Ishikawa (cell line): Measurements from ENCODE around the gene ARMC3.

ENCODE experiments used
- CEBPB ChIP-seq: IDR thresholded peaks from 2 replicates; pipeline ENCODE4 v1.6.1; 2012
- CREB1 ChIP-seq: IDR thresholded peaks from 2 replicates; pipeline ENCODE4 v1.6.1; 2012; ENCODE audit warnings: low read depth
- EGR1 ChIP-seq: IDR thresholded peaks from 2 replicates; pipeline ENCODE4 v1.6.1; 2012
- EP300 ChIP-seq: IDR thresholded peaks from 2 replicates; pipeline ENCODE4 v1.6.1; 2012; ENCODE audit warnings: borderline replicate concordance
- FOXM1 ChIP-seq: IDR thresholded peaks from 2 replicates; pipeline ENCODE4 v1.6.1; 2012; ENCODE audit warnings: low read depth, borderline replicate concordance
- NFIC ChIP-seq: IDR thresholded peaks from 2 replicates; pipeline ENCODE4 v1.6.1; 2012
- RAD21 ChIP-seq: IDR thresholded peaks from 2 replicates; pipeline ENCODE4 v1.6.1; 2012; ENCODE audit warnings: low read depth
- TAF1 ChIP-seq: IDR thresholded peaks from 2 replicates; pipeline ENCODE4 v1.6.1; 2012; ENCODE audit warnings: low read depth, mild to moderate bottlenecking
- TCF12 ChIP-seq: IDR thresholded peaks from 2 replicates; pipeline ENCODE4 v1.6.1; 2012; ENCODE audit warnings: low read depth
- TEAD4 ChIP-seq: IDR thresholded peaks from 2 replicates; pipeline ENCODE4 v1.6.1; 2012
- YY1 ChIP-seq: IDR thresholded peaks from 2 replicates; pipeline ENCODE4 v1.6.1; 2012; ENCODE audit warnings: low read depth
- ZBTB7A ChIP-seq: IDR thresholded peaks from 2 replicates; pipeline ENCODE4 v1.6.1; 2012; ENCODE audit warnings: low read depth
- TF ChIP-seq, protein P1 (sequence below): IDR thresholded peaks from 2 replicates; pipeline ENCODE4 v1.6.1; 2012
- TF ChIP-seq, protein P2 (sequence below): IDR thresholded peaks from 2 replicates; pipeline ENCODE4 v1.6.1; 2012; ENCODE audit warnings: low read depth, mild to moderate bottlenecking
- TF ChIP-seq, protein P3 (sequence below): IDR thresholded peaks from 2 replicates; pipeline ENCODE4 v1.6.1; 2012

Gene ARMC3

DNA sequence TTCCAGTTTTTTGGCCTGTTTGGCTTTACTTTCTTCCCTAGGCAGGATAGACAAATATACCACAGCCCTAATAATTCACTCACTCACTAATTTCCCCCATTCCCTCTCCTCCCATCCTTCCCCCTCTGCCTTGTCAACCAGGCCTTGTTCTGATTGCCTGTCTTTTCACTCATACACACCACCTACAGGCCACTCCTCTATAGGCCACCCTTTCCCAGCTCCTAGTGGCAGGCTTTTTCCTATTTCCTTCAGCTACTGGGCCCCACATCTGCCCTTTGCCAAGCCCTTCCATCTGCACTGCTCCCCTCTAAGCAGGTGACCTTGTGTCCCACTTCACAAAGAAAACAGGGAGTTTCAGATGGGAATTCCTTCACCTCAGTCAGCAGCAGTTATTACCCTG, 107.7 kb downstream of the ARMC3 start:
- TF ChIP-seq, protein P1, sequence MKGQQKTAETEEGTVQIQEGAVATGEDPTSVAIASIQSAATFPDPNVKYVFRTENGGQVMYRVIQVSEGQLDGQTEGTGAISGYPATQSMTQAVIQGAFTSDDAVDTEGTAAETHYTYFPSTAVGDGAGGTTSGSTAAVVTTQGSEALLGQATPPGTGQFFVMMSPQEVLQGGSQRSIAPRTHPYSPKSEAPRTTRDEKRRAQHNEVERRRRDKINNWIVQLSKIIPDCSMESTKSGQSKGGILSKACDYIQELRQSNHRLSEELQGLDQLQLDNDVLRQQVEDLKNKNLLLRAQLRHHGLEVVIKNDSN, result no peak
- TF ChIP-seq TEAD4 (no peak), NFIC (no peak), EGR1 (no peak), TAF1 (no peak), YY1 (no peak), TCF12 (no peak), RAD21 (no peak), EP300 (no peak), CREB1 (no peak), FOXM1 (no peak)

DNA sequence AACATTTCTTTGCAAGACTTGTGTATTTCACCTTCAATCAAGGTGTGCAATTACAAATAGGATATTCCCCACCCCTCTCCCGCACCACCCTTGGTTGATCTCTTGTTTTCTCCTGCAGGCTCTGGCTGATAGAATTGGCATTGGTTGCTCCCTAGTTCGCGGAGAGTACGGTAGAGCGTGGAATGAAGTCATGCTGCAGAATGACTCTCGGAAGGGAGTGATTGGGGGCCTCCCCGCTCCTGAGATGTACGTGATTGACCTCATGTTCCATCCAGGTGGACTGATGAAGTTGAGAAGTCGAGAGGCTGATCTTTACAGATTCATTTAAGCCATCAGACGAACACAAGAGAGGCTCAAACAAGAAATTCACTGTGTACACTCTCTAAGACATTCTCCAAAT, 109.3 kb downstream of the ARMC3 start:
- TF ChIP-seq RAD21 (no peak), NFIC (no peak), CEBPB (no peak), CREB1 (no peak)

DNA sequence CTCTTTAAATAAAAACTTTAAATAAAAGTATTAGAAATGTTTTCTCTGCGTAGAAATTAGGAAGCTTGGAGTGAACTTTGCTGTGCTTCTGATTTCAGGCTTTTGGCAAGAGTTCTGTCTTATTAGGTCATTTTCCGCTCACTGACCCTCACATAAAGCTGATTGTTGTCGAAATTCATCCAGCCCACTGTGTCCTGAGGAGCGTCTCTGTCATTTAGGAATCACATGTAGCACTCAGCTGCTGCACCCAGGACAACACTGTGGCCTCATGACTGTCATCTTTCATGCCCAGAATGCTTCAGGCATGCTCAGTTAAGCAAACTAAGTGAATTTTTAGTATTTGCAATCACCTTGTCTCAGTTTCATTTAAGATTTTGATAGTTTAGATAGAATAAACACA, 109.7 kb downstream of the ARMC3 start:
- TF ChIP-seq NFIC, result no peak
- no peak for TF ChIP-seq ZBTB7A
- TF ChIP-seq EGR1, result no peak
- TF ChIP-seq, protein P2, sequence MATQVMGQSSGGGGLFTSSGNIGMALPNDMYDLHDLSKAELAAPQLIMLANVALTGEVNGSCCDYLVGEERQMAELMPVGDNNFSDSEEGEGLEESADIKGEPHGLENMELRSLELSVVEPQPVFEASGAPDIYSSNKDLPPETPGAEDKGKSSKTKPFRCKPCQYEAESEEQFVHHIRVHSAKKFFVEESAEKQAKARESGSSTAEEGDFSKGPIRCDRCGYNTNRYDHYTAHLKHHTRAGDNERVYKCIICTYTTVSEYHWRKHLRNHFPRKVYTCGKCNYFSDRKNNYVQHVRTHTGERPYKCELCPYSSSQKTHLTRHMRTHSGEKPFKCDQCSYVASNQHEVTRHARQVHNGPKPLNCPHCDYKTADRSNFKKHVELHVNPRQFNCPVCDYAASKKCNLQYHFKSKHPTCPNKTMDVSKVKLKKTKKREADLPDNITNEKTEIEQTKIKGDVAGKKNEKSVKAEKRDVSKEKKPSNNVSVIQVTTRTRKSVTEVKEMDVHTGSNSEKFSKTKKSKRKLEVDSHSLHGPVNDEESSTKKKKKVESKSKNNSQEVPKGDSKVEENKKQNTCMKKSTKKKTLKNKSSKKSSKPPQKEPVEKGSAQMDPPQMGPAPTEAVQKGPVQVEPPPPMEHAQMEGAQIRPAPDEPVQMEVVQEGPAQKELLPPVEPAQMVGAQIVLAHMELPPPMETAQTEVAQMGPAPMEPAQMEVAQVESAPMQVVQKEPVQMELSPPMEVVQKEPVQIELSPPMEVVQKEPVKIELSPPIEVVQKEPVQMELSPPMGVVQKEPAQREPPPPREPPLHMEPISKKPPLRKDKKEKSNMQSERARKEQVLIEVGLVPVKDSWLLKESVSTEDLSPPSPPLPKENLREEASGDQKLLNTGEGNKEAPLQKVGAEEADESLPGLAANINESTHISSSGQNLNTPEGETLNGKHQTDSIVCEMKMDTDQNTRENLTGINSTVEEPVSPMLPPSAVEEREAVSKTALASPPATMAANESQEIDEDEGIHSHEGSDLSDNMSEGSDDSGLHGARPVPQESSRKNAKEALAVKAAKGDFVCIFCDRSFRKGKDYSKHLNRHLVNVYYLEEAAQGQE, result no peak
- TF ChIP-seq, protein P1, result no peak
- TF ChIP-seq, protein P3, sequence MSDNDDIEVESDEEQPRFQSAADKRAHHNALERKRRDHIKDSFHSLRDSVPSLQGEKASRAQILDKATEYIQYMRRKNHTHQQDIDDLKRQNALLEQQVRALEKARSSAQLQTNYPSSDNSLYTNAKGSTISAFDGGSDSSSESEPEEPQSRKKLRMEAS, result no peak
- no peak for TF ChIP-seq YY1
- no peak for TF ChIP-seq CEBPB
- no peak for TF ChIP-seq CREB1
- no peak for TF ChIP-seq FOXM1
- TF ChIP-seq TCF12, result no peak
- TF ChIP-seq TAF1, result no peak
- no peak for TF ChIP-seq EP300
- TF ChIP-seq TEAD4, result no peak
- TF ChIP-seq RAD21, result no peak

DNA sequence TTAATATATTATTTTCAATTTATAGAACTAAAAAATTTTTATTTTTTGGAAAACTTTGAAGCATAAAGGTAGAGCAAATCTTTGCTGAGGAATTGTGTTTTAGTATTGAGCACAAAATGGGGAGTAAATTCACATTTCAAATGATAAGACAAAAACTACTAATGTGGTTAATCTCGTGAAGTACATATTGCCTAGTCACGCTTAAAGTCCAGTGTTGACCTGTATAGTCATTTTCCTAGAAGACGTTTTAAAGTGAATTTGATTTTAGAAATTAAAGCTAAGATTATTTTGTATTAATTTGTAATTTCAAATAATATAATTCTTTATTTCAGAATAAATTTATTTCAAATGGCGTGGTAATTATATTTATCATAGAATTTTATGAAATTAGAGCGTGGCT, 110.3 kb downstream of the ARMC3 start:
- TF ChIP-seq EP300 (no peak), NFIC (no peak), RAD21 (no peak), ZBTB7A (no peak), TEAD4 (no peak), YY1 (no peak), EGR1 (no peak), CEBPB (no peak), CREB1 (no peak), TAF1 (no peak), FOXM1 (no peak), TCF12 (no peak)
- TF ChIP-seq, protein P3, result no peak
- TF ChIP-seq, protein P1, result no peak
- TF ChIP-seq, protein P2, result no peak

DNA sequence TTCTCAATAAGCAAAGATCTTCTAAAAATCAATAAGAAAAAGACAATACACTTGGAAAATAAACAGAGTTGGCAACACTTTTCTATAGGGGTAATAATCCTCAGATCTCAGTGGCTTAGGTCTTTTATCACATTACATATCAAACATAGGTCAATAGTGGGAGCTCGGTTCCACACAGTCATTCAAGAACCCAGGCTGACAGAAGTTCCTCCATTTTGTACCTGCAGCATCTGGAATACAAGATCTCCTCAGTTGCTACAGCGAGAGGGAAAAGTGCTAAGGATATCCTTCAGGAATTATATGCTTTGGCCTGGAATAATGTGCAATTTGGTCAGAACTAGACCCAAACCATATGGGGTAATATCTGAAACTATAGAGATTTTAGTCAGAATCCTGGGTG, 112.1 kb downstream of the ARMC3 start:
- TF ChIP-seq, protein P2, result no peak
- TF ChIP-seq EGR1, result no peak
- no peak for TF ChIP-seq RAD21
- no peak for TF ChIP-seq CEBPB
